Liver (tissue), 9 donors: ENCODE data around the gene CAP2. TPM values are rescaled to one million over a fixed set of nuclear protein-coding genes. Genes with fewer than 3 reads are reported as not detected.

Experiments used
- DNase-seq: peaks from one replicate; pipeline ENCODE4 v3.0.0-alpha.2; 2017; ENCODE audit warnings: low spot score
- H3K27ac ChIP-seq, 2 donors: one replicate each; pipeline ENCODE4 v1.7.0; 2013; ENCODE audit warnings: inconsistent platforms in 2 of 2, low read length in 2 of 2, control low read depth in 1 of 2, low read depth in 1 of 2, mild to moderate bottlenecking in 1 of 2
- H3K27me3 ChIP-seq, 4 donors: one replicate each; pipeline versions ENCODE4 v1.6.1 to v1.7.0; 2013; ENCODE audit warnings: low read length in 3 of 4, inconsistent platforms in 1 of 4, mild to moderate bottlenecking in 1 of 4, moderate library complexity in 1 of 4; ENCODE audit not compliant: control insufficient read depth in 4 of 4, insufficient read depth in 4 of 4
- H3K36me3 ChIP-seq, 4 donors: one replicate each; pipeline versions ENCODE4 v1.6.1 to v1.7.0; 2013; ENCODE audit warnings: low read length in 3 of 4, mild to moderate bottlenecking in 3 of 4, low read depth in 1 of 4, moderate library complexity in 1 of 4; ENCODE audit not compliant: control insufficient read depth in 4 of 4, insufficient read depth in 3 of 4
- H3K4me1 ChIP-seq, 4 donors: one replicate each; pipeline versions ENCODE4 v1.6.1 to v1.7.0; 2013; ENCODE audit warnings: low read length in 3 of 4, mild to moderate bottlenecking in 3 of 4, moderate library complexity in 1 of 4; ENCODE audit not compliant: control insufficient read depth in 4 of 4, insufficient read depth in 4 of 4
- H3K4me3 ChIP-seq, 3 donors: one replicate each; pipeline versions ENCODE4 v1.6.1 to v1.7.0; 2013; ENCODE audit warnings: low read length in 3 of 3, control low read depth in 1 of 3, low read depth in 1 of 3, mild to moderate bottlenecking in 1 of 3
- H3K9ac ChIP-seq, 2 donors: one replicate each; pipeline ENCODE4 v1.7.0; 2013; ENCODE audit warnings: low read length in 2 of 2, mild to moderate bottlenecking in 2 of 2, moderate library complexity in 2 of 2, control low read depth in 1 of 2, low read depth in 1 of 2
- H3K9me3 ChIP-seq, 4 donors: one replicate each; pipeline versions ENCODE4 v1.6.1 to v1.7.0; 2013; ENCODE audit warnings: low read length in 3 of 4; ENCODE audit not compliant: control insufficient read depth in 4 of 4
- FOXA1 ChIP-seq: IDR thresholded peaks from 2 replicates; pipeline ENCODE4 v1.6.1; 2016; ENCODE audit warnings: antibody characterized with exemption
- FOXA2 ChIP-seq: IDR thresholded peaks from 2 replicates; pipeline ENCODE4 v1.6.1; 2016; ENCODE audit warnings: antibody characterized with exemption
- HNF4A ChIP-seq, 2 donors: conservative IDR thresholded peaks; 2 replicates each; pipeline ENCODE4 v1.6.1; 2016; ENCODE audit warnings: antibody characterized with exemption in 2 of 2, mild to moderate bottlenecking in 2 of 2
- HNF4G ChIP-seq: IDR thresholded peaks from 2 replicates; pipeline ENCODE4 v1.6.1; 2016; ENCODE audit warnings: antibody characterized with exemption
- NR2F2 ChIP-seq: IDR thresholded peaks from 2 replicates; pipeline ENCODE4 v1.6.1; 2016; ENCODE audit warnings: antibody characterized with exemption
- RXRA ChIP-seq, 2 donors: IDR thresholded peaks; 2 replicates each; pipeline ENCODE4 v1.6.1; 2017 to 2018; ENCODE audit warnings: antibody characterized with exemption in 2 of 2, mild to moderate bottlenecking in 1 of 2
- SP1 ChIP-seq: IDR thresholded peaks from 2 replicates; pipeline ENCODE4 v1.6.1; 2018; ENCODE audit warnings: antibody characterized with exemption, mild to moderate bottlenecking
- TAF1 ChIP-seq: conservative IDR thresholded peaks from 2 replicates; pipeline ENCODE4 v1.6.1; 2016; ENCODE audit warnings: antibody characterized with exemption, mild to moderate bottlenecking
- YY1 ChIP-seq: IDR thresholded peaks from 2 replicates; pipeline ENCODE4 v1.6.1; 2016; ENCODE audit warnings: antibody characterized with exemption, mild to moderate bottlenecking
- WGBS: extraction: QIAGEN DNeasy Blood & Tissue Kit; methylation state at CpG from one replicate; pipeline ENCODE4 v1.1.7; 2013; 5-methylcytosine and 5-hydroxymethylcytosine counted together
- polyA plus RNA-seq, 2 donors: library from polyadenylated mRNA; stranded (reverse) in 1 of 2; unstranded in 1 of 2; fragments of 200-250 nt in 1 of 2; fragments of >200 nt in 1 of 2; fragmentation: Nextera tagmentation in 1 of 2; extraction: Ambion mirVana in 1 of 2; gene quantifications; one replicate each; pipeline versions ENCODE4 v1.2.1 to v1.2.3, GENCODE V29; 2013 to 2015
- total RNA-seq, 2 donors: library from RNA; depleted of rRNA; stranded (reverse); fragments of >200 nt; gene quantifications; one replicate each; pipeline ENCODE4 v1.2.3, GENCODE V29; 2014
- TF ChIP-seq, protein P1 (sequence below): IDR thresholded peaks from 2 replicates; pipeline ENCODE4 v1.6.1; 2016; ENCODE audit warnings: antibody characterized with exemption
- TF ChIP-seq, protein P2 (sequence below): IDR thresholded peaks from 2 replicates; pipeline ENCODE4 v1.6.1; 2016; ENCODE audit warnings: antibody characterized with exemption
- TF ChIP-seq, protein P3 (sequence below): fragments of 150-350 bp; IDR thresholded peaks from 2 replicates; pipeline ENCODE4 v1.5.1; 2017; ENCODE audit warnings: improper control_type of control experiment, low read depth, low read length; ENCODE audit not compliant: missing input control
- TF ChIP-seq, protein P4 (sequence below): IDR thresholded peaks from 2 replicates; pipeline ENCODE4 v1.6.1; 2016; ENCODE audit warnings: antibody characterized with exemption
- TF ChIP-seq, protein P5 (sequence below): IDR thresholded peaks from 2 replicates; pipeline ENCODE4 v1.6.1; 2016; ENCODE audit warnings: antibody characterized with exemption, mild to moderate bottlenecking
- donor health status: healthy.
- donor health status: healthy.
- donor health status: healthy.
- donor health status: healthy.
- donor health status: healthy.

The CAP2 gene
- total and polyA plus RNA-seq, 4 donors = 1.2 to 6.4 (median 2.5) TPM

DNA sequence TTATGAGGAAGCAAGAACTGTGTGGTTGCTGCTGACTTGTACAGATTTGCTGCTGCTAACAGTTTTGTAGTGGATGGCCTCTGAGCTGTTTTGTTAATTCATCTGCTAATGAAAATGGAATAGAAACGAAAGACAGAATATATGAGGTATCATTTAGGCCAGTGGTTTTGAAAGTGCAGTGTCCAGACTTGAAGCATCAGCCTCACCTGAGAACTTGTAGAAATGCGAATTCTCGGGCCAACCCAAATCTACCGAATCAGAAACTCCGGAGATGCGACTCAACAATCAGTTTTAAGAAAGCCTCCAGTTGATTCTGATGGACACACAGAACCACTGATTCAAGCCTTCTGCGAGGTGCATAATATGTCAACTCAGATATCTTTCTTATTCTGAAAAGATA, 62.5 kb downstream of the CAP2 start:
- Histone ChIP-seq H3K36me3 (no peaks in the 10 kb centered on the region), H3K9me3 (no peaks in the 10 kb centered on the region), H3K4me3 (no peak overlapping the region), H3K9ac (no peak overlapping the region), H3K27me3 (no peaks in the 10 kb centered on the region), H3K4me1 (no peaks in the 10 kb centered on the region), H3K27ac (no peak overlapping the region)
- TF ChIP-seq, protein P1, sequence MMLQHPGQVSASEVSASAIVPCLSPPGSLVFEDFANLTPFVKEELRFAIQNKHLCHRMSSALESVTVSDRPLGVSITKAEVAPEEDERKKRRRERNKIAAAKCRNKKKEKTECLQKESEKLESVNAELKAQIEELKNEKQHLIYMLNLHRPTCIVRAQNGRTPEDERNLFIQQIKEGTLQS = no peak
- no peak for DNase-seq
- WGBS = 97% methylated on average over 7 of the region's 7 CpGs

DNA sequence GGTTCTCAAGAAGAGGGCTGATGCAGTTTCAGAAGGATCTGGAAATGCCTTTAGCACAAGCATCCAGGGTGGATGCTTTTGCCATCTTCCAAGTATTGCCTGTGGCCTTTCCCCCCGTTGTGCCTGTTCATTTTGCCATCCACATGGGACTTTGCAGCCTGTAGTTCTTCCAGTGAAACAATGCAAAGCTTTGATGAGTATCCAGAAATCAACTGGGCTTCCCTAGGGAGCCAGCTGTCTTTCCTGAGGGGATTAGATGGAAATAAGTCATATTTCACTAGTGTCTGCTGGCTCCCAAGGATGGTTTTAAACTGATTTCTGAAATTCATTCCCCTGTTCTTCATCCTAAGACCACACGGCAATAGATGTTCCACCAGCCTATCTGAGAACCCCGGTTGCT, 63.3 kb downstream of the CAP2 start:
- no peaks in the 10 kb centered on the region for H3K4me1 ChIP-seq
- 89% methylated on average over 3 of the region's 3 CpGs for WGBS
- TF ChIP-seq FOXA2 (no peak), SP1 (no peak), NR2F2 (no peak), HNF4A (conservative IDR thresholded peaks at IDR 0.05) (no peak), RXRA (IDR thresholded peaks at IDR 0.05) (no peak), TAF1 (no peak), HNF4G (no peak), YY1 (no peak), FOXA1 (no peak)
- TF ChIP-seq, protein P2, sequence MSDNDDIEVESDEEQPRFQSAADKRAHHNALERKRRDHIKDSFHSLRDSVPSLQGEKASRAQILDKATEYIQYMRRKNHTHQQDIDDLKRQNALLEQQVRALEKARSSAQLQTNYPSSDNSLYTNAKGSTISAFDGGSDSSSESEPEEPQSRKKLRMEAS = no peak
- TF ChIP-seq, protein P3, sequence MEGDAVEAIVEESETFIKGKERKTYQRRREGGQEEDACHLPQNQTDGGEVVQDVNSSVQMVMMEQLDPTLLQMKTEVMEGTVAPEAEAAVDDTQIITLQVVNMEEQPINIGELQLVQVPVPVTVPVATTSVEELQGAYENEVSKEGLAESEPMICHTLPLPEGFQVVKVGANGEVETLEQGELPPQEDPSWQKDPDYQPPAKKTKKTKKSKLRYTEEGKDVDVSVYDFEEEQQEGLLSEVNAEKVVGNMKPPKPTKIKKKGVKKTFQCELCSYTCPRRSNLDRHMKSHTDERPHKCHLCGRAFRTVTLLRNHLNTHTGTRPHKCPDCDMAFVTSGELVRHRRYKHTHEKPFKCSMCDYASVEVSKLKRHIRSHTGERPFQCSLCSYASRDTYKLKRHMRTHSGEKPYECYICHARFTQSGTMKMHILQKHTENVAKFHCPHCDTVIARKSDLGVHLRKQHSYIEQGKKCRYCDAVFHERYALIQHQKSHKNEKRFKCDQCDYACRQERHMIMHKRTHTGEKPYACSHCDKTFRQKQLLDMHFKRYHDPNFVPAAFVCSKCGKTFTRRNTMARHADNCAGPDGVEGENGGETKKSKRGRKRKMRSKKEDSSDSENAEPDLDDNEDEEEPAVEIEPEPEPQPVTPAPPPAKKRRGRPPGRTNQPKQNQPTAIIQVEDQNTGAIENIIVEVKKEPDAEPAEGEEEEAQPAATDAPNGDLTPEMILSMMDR = no peak
- TF ChIP-seq, protein P4, sequence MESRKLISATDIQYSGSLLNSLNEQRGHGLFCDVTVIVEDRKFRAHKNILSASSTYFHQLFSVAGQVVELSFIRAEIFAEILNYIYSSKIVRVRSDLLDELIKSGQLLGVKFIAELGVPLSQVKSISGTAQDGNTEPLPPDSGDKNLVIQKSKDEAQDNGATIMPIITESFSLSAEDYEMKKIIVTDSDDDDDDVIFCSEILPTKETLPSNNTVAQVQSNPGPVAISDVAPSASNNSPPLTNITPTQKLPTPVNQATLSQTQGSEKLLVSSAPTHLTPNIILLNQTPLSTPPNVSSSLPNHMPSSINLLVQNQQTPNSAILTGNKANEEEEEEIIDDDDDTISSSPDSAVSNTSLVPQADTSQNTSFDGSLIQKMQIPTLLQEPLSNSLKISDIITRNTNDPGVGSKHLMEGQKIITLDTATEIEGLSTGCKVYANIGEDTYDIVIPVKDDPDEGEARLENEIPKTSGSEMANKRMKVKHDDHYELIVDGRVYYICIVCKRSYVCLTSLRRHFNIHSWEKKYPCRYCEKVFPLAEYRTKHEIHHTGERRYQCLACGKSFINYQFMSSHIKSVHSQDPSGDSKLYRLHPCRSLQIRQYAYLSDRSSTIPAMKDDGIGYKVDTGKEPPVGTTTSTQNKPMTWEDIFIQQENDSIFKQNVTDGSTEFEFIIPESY = no peak
- TF ChIP-seq, protein P1 = no peak
- TF ChIP-seq, protein P5, sequence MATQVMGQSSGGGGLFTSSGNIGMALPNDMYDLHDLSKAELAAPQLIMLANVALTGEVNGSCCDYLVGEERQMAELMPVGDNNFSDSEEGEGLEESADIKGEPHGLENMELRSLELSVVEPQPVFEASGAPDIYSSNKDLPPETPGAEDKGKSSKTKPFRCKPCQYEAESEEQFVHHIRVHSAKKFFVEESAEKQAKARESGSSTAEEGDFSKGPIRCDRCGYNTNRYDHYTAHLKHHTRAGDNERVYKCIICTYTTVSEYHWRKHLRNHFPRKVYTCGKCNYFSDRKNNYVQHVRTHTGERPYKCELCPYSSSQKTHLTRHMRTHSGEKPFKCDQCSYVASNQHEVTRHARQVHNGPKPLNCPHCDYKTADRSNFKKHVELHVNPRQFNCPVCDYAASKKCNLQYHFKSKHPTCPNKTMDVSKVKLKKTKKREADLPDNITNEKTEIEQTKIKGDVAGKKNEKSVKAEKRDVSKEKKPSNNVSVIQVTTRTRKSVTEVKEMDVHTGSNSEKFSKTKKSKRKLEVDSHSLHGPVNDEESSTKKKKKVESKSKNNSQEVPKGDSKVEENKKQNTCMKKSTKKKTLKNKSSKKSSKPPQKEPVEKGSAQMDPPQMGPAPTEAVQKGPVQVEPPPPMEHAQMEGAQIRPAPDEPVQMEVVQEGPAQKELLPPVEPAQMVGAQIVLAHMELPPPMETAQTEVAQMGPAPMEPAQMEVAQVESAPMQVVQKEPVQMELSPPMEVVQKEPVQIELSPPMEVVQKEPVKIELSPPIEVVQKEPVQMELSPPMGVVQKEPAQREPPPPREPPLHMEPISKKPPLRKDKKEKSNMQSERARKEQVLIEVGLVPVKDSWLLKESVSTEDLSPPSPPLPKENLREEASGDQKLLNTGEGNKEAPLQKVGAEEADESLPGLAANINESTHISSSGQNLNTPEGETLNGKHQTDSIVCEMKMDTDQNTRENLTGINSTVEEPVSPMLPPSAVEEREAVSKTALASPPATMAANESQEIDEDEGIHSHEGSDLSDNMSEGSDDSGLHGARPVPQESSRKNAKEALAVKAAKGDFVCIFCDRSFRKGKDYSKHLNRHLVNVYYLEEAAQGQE = no peak
- no peaks in the 10 kb centered on the region for H3K9me3 ChIP-seq
- DNase-seq = no peak
- H3K27me3 ChIP-seq = no peaks in the 10 kb centered on the region
- no peak overlapping the region for H3K9ac ChIP-seq
- no peak overlapping the region for H3K4me3 ChIP-seq
- no peaks in the 10 kb centered on the region for H3K36me3 ChIP-seq
- H3K27ac ChIP-seq = no peak overlapping the region
